ENCODE results near the gene CHTOP. TPM values are rescaled to one million over a fixed set of nuclear protein-coding genes. Genes with fewer than 3 reads are reported as not detected.

CHTOP gene
- total and polyA plus RNA-seq, 2 of the 13 experiments (the other 11 are each of a cell fraction or from before 2014, with no cell fraction given), result 38.0 to 51.9 TPM

DNA sequence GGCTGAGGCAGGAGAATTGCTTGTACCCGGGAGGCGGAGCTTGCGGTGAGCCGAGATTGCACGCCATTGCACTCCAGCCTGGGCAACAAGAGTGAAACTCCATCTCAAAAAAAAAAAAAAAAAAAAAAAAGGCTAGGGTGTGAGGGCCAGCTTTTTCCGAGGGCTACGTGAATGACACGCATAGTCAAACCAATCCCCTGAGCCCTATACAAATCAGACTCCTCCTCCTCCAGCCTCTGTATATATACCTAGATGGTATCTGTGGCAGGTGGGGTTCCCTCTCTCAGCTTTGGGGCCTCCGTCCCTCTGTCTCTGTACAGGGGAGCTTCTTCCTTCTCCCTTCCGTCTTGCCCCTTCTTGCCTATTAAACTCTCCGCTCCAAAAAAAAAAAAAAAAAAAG lies 27.7 kb upstream of the CHTOP start:
- H3K9ac ChIP-seq (ENCODE audit: insufficient read depth, low read depth, low read length), result no peak overlapping the region
- H4K20me1 ChIP-seq (ENCODE audit: insufficient read depth, low read length), result no peaks in the 10 kb centered on the region
- no peak overlapping the region for H2AFZ ChIP-seq (ENCODE audit: low read length)
- peaks cover 8% of the 10 kb centered on the region for H3K79me2 ChIP-seq (ENCODE audit: insufficient read depth, low read length)
- H3K27ac ChIP-seq (ENCODE audit: extremely low read length, insufficient read depth, low read length), result no peak overlapping the region
- no peaks in the 10 kb centered on the region; a peak in 1 of 5 replicates for H3K36me3 ChIP-seq (replicated peaks in 1 of 2; ENCODE audit: control insufficient read depth in 1 of 2, insufficient read depth in 2 of 2, low read length in 2 of 2)
- no peak overlapping the region for H3K4me3 ChIP-seq (replicated peaks in 1 of 3; ENCODE audit: insufficient read depth in 1 of 3, low read depth in 2 of 3, low read length in 3 of 3)
- intact Hi-C loops (cut with micrococcal nuclease; ENCODE audit: unreplicated experiment), result no loop called here
- ChIA-PET POLR2A (interaction anchor here (0.7 to 12.2 kb wide), 3 partner anchors 10 to 28 kb away, joined by 5 to 390 read pairs (median 54); partner anchors contain the start of genes CHTOP, S100A1, S100A13 and S100A14), CTCF (ENCODE audit: low intra/inter-chr PET ratio, low total read pairs) (no interaction called here)
- no peak for FAIRE-seq
- peaks cover 37% of the 10 kb centered on the region for H3K4me1 ChIP-seq (ENCODE audit: insufficient read depth, low read length)
- WGBS (ENCODE audit: low lambda C conversion rate), result 96% methylated on average over 11 of the region's 11 CpGs
- no peak for DNase-seq (ENCODE audit: low spot score)
- no peaks in the 10 kb centered on the region for H3K9me3 ChIP-seq (ENCODE audit: low read length)
- no peak overlapping the region for H3K4me2 ChIP-seq (ENCODE audit: low read depth, low read length)
- no TSS peak for BruUV-seq (replicated peaks)
- no peak for TF ChIP-seq MIXL1 (CRISPR knock-in tag; IDR thresholded peaks at IDR 0.05)
- TF ChIP-seq, protein P1, sequence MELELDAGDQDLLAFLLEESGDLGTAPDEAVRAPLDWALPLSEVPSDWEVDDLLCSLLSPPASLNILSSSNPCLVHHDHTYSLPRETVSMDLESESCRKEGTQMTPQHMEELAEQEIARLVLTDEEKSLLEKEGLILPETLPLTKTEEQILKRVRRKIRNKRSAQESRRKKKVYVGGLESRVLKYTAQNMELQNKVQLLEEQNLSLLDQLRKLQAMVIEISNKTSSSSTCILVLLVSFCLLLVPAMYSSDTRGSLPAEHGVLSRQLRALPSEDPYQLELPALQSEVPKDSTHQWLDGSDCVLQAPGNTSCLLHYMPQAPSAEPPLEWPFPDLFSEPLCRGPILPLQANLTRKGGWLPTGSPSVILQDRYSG (CRISPR knock-in tag; IDR thresholded peaks at IDR 0.05), result no peak
- TF ChIP-seq CCAR2 (optimal IDR thresholded peaks at IDR 0.05; ENCODE audit: low read depth, low read length), result no peak
- no peak for TF ChIP-seq CENPT (CRISPR knock-in tag; IDR thresholded peaks at IDR 0.05; ENCODE audit: low read depth)
- no peak for TF ChIP-seq ZNF501 (CRISPR knock-in tag; IDR thresholded peaks at IDR 0.05)
- no peak for TF ChIP-seq SOX5 (CRISPR knock-in tag; IDR thresholded peaks at IDR 0.05; ENCODE audit: borderline replicate concordance)
- no peak for TF ChIP-seq ZNF720 (CRISPR knock-in tag; IDR thresholded peaks at IDR 0.05)
- no peak for TF ChIP-seq HNRNPH1 (optimal IDR thresholded peaks at IDR 0.05; ENCODE audit: low read depth, low read length)
- no peak for TF ChIP-seq SMARCC2 (IDR thresholded peaks at IDR 0.05)
- TF ChIP-seq TARDBP (CRISPR knock-in tag; IDR thresholded peaks at IDR 0.05), result no peak
- no peak for TF ChIP-seq SPEN (CRISPR knock-in tag; IDR thresholded peaks at IDR 0.05; ENCODE audit: low read depth)
- TF ChIP-seq, protein P2, sequence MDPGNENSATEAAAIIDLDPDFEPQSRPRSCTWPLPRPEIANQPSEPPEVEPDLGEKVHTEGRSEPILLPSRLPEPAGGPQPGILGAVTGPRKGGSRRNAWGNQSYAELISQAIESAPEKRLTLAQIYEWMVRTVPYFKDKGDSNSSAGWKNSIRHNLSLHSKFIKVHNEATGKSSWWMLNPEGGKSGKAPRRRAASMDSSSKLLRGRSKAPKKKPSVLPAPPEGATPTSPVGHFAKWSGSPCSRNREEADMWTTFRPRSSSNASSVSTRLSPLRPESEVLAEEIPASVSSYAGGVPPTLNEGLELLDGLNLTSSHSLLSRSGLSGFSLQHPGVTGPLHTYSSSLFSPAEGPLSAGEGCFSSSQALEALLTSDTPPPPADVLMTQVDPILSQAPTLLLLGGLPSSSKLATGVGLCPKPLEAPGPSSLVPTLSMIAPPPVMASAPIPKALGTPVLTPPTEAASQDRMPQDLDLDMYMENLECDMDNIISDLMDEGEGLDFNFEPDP (CRISPR knock-in tag; conservative IDR thresholded peaks at IDR 0.05), result no peak
- TF ChIP-seq, protein P3, sequence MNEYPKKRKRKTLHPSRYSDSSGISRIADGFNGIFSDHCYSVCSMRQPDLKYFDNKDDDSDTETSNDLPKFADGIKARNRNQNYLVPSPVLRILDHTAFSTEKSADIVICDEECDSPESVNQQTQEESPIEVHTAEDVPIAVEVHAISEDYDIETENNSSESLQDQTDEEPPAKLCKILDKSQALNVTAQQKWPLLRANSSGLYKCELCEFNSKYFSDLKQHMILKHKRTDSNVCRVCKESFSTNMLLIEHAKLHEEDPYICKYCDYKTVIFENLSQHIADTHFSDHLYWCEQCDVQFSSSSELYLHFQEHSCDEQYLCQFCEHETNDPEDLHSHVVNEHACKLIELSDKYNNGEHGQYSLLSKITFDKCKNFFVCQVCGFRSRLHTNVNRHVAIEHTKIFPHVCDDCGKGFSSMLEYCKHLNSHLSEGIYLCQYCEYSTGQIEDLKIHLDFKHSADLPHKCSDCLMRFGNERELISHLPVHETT (CRISPR knock-in tag; conservative IDR thresholded peaks at IDR 0.05), result no peak
- no peak for TF ChIP-seq MBNL3 (CRISPR knock-in tag; conservative IDR thresholded peaks at IDR 0.05)
- TF ChIP-seq SUZ12 (IDR thresholded peaks at IDR 0.05; ENCODE audit: low read depth, low read length), result no peak
- TF ChIP-seq RXRB (CRISPR knock-in tag; IDR thresholded peaks at IDR 0.05; ENCODE audit: borderline replicate concordance), result no peak
- in situ Hi-C loops (cut with HindIII; ENCODE audit: extremely low pct_ligation_motif_present, low pct_unique_long_range_greater_than_20kb), result no loop called here
- no peak for ATAC-seq
- H3K27me3 ChIP-seq (ENCODE audit: control insufficient read depth in 1 of 2, insufficient read depth in 2 of 2, low read length in 2 of 2), result no peaks in the 10 kb centered on the region; a peak in 1 of 5 replicates

All from HepG2 (cell line).